MM.1S (cell line): ENCODE results near the gene PIWIL1.

Experiments used
- DNase-seq: peaks from one replicate; pipeline ENCODE4 v3.0.0-alpha.2; 2015
- H2AFZ ChIP-seq: fragments of 300-600 bp; sonication (generic); 2 replicates; pipeline ENCODE4 v1.6.0; 2016; ENCODE audit warnings: antibody characterized with exemption, low read length
- H3F3A ChIP-seq: fragments of 300-600 bp; sonication (generic); 2 replicates; pipeline ENCODE4 v1.6.1; 2016; ENCODE audit warnings: mild to moderate bottlenecking, antibody characterized with exemption, low read length, moderate library complexity, mixed read lengths; ENCODE audit not compliant: insufficient read depth
- H3K27ac ChIP-seq: fragments of 300-600 bp; sonication (generic); 2 replicates; pipeline ENCODE4 v1.5.1; 2016; ENCODE audit warnings: mild to moderate bottlenecking, low read length
- H3K27me3 ChIP-seq: fragments of 300-600 bp; sonication (generic); replicated peaks from 2 replicates; pipeline ENCODE4 v1.6.0; 2016; ENCODE audit warnings: low read length; ENCODE audit not compliant: insufficient read depth
- H3K36me3 ChIP-seq: fragments of 300-600 bp; sonication (generic); replicated peaks from 2 replicates; pipeline ENCODE4 v1.6.1; 2016; ENCODE audit warnings: mild to moderate bottlenecking, low read length, mixed read lengths; ENCODE audit not compliant: insufficient read depth
- H3K4me1 ChIP-seq: fragments of 300-600 bp; sonication (generic); 2 replicates; pipeline ENCODE4 v1.6.1; 2016; ENCODE audit warnings: low read length, mixed read lengths
- H3K4me2 ChIP-seq: fragments of 300-600 bp; sonication (generic); 2 replicates; pipeline ENCODE4 v1.6.0; 2016; ENCODE audit warnings: low read depth, low read length
- H3K4me3 ChIP-seq: fragments of 300-600 bp; sonication (generic); 2 replicates; pipeline ENCODE4 v1.5.1; 2016; ENCODE audit warnings: low read length, mixed read lengths
- H3K79me2 ChIP-seq: fragments of 300-600 bp; sonication (generic); 2 replicates; pipeline ENCODE4 v1.6.1; 2016; ENCODE audit warnings: mixed run types, low read length, mixed read lengths
- H3K9ac ChIP-seq: fragments of 300-600 bp; sonication (generic); 2 replicates; pipeline ENCODE4 v1.6.1; 2016; ENCODE audit warnings: low read length, mixed read lengths
- H3K9me2 ChIP-seq: fragments of 300-600 bp; sonication (generic); replicated peaks from 2 replicates; pipeline ENCODE4 v1.6.1; 2016; ENCODE audit warnings: mild to moderate bottlenecking, low read length, mixed read lengths; ENCODE audit not compliant: insufficient read depth
- H3K9me3 ChIP-seq: fragments of 300-600 bp; sonication (generic); replicated peaks from 2 replicates; pipeline ENCODE4 v1.6.1; 2016; ENCODE audit warnings: mild to moderate bottlenecking, low read length, mixed read lengths; ENCODE audit not compliant: insufficient read depth
- H4K20me1 ChIP-seq: fragments of 300-600 bp; sonication (generic); 2 replicates; pipeline ENCODE4 v1.6.1; 2016; ENCODE audit warnings: mild to moderate bottlenecking, low read length, moderate library complexity, mixed read lengths; ENCODE audit not compliant: insufficient read depth
- EZH2 ChIP-seq: fragments of 300-600 bp; sonication (generic); optimal IDR thresholded peaks from 2 replicates; pipeline ENCODE3; 2017; ENCODE audit warnings: low read depth, mild to moderate bottlenecking, antibody characterized with exemption, low read length, mixed read lengths
- EZH2phosphoT487 ChIP-seq: fragments of 300-600 bp; sonication (generic); IDR thresholded peaks from 2 replicates; pipeline ENCODE4 v1.6.1; 2018; ENCODE audit warnings: antibody characterized with exemption, low read length
- TF ChIP-seq, protein P1 (sequence below): fragments of 300-600 bp; sonication (generic); IDR thresholded peaks from 2 replicates; pipeline ENCODE4 v1.5.1; 2016; ENCODE audit warnings: antibody characterized with exemption, low read length, mixed read lengths

PIWIL1 gene

DNA sequence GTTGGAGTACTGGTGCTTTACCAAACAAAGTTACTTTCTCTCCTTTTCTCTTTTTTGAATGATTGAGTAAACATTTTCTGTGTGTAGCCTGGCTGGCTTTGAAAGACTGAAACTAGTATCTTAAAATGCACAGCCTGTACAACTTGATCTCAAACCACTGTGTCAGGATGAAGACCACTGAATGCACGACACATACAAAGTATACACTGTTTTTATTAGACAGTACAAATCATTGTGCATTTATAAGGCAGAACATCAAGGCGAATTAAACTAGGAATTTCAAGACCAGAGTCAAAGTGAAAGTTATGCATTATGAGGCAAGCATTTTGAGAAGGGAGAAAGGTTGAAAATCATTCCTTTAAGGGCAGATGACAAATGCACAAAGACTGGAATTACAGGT is 59.0 kb downstream of the PIWIL1 start:
- DNase-seq, result no peak
- H3K9ac ChIP-seq, result no peak overlapping the region
- no peaks in the 10 kb centered on the region for H3K27me3 ChIP-seq
- no peak overlapping the region for H3K27ac ChIP-seq
- no peaks in the 10 kb centered on the region for H3F3A ChIP-seq
- no peaks in the 10 kb centered on the region for H3K9me3 ChIP-seq
- no peaks in the 10 kb centered on the region for H3K79me2 ChIP-seq
- H3K4me3 ChIP-seq, result no peak overlapping the region
- no peaks in the 10 kb centered on the region for H4K20me1 ChIP-seq
- no peaks in the 10 kb centered on the region for H3K9me2 ChIP-seq
- H3K4me1 ChIP-seq, result no peaks in the 10 kb centered on the region
- H3K4me2 ChIP-seq, result no peak overlapping the region
- TF ChIP-seq, protein P1, sequence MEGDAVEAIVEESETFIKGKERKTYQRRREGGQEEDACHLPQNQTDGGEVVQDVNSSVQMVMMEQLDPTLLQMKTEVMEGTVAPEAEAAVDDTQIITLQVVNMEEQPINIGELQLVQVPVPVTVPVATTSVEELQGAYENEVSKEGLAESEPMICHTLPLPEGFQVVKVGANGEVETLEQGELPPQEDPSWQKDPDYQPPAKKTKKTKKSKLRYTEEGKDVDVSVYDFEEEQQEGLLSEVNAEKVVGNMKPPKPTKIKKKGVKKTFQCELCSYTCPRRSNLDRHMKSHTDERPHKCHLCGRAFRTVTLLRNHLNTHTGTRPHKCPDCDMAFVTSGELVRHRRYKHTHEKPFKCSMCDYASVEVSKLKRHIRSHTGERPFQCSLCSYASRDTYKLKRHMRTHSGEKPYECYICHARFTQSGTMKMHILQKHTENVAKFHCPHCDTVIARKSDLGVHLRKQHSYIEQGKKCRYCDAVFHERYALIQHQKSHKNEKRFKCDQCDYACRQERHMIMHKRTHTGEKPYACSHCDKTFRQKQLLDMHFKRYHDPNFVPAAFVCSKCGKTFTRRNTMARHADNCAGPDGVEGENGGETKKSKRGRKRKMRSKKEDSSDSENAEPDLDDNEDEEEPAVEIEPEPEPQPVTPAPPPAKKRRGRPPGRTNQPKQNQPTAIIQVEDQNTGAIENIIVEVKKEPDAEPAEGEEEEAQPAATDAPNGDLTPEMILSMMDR, result no peak
- no peak for TF ChIP-seq EZH2
- no peak for TF ChIP-seq EZH2phosphoT487
- H3K36me3 ChIP-seq, result no peaks in the 10 kb centered on the region
- H2AFZ ChIP-seq, result no peak overlapping the region

DNA sequence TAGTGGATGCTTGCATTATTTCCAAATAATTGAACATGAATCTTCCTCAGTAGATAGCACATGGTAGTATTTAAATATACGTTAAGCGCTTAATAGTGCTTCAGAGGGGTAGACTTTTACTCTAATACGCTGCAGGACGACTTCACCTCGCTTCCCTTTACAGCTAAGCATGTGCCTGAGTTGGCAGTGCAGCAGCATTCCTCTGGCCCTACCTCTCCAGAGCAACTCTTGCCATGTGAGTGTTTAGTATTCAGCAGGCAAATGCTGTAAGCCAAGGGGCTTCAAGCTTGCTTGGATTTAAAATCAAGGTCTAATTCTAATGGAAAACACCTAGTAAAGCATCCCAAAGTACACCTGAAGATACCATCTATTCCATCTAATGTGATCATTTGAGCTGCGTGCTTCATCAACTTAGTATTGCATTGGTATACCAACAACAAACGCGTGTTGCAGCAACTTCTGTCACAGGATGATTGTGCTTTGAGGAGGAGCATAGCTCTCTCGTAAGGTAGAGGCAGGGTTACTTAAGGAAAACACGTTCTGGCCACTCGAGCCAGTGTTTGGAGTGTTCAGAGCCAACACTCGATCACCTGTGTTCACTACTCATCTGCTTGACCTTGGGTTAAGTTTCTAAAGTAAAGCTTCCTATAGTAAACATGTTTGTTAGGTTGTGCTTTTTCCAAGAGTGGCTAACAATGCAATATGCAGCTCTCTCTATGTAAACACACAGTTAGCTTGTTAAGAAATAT is 60.6 kb downstream of the PIWIL1 start:
- no peak overlapping the region for H3K27ac ChIP-seq
- no peak for DNase-seq
- H3F3A ChIP-seq, result no peaks in the 10 kb centered on the region
- H3K9me3 ChIP-seq, result no peaks in the 10 kb centered on the region
- H3K36me3 ChIP-seq, result no peaks in the 10 kb centered on the region
- H3K9ac ChIP-seq, result no peak overlapping the region
- TF ChIP-seq, protein P1, result no peak
- TF ChIP-seq EZH2 (no peak), EZH2phosphoT487 (no peak)
- no peaks in the 10 kb centered on the region for H3K9me2 ChIP-seq
- no peak overlapping the region for H2AFZ ChIP-seq
- H3K79me2 ChIP-seq, result no peaks in the 10 kb centered on the region
- H3K4me1 ChIP-seq, result no peaks in the 10 kb centered on the region
- no peak overlapping the region for H3K4me3 ChIP-seq
- H4K20me1 ChIP-seq, result no peaks in the 10 kb centered on the region
- no peak overlapping the region for H3K4me2 ChIP-seq
- no peaks in the 10 kb centered on the region for H3K27me3 ChIP-seq

DNA sequence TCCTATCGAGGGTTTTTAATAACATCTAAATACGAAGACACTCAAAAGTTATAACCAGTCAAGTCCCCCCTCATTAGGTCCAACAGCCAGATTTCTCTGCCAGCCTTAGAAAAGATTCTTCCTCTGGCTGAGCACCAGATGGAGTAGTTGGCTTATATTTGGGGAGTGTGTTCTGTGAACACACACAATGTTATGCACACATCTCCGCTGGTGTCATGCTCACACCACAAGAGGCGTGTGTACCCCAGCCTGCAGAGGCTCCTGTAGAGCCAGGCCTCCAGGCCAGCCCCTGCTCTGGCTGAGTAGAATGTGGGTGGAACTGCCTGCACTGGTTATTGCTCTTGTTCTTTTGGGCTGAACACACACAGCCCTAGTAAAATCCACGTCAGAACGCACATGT is 64.0 kb downstream of the PIWIL1 start:
- Histone ChIP-seq H3K27me3 (no peaks in the 10 kb centered on the region), H3K4me2 (no peak overlapping the region), H3K9me3 (no peaks in the 10 kb centered on the region), H3K79me2 (no peaks in the 10 kb centered on the region), H3K9ac (no peak overlapping the region), H3F3A (no peaks in the 10 kb centered on the region), H3K4me3 (no peak overlapping the region), H2AFZ (no peak overlapping the region), H4K20me1 (no peaks in the 10 kb centered on the region), H3K9me2 (no peaks in the 10 kb centered on the region), H3K4me1 (no peaks in the 10 kb centered on the region), H3K36me3 (no peaks in the 10 kb centered on the region), H3K27ac (no peak overlapping the region)
- no peak for DNase-seq
- TF ChIP-seq EZH2phosphoT487, result no peak
- TF ChIP-seq, protein P1, result no peak
- TF ChIP-seq EZH2, result no peak
